Measurements from ENCODE around the gene PRSS2. TPM values are rescaled to one million over a fixed set of nuclear protein-coding genes. Genes with fewer than 3 reads are reported as not detected.

The PRSS2 gene
- total and polyA plus RNA-seq, 9 of the 15 experiments (the other 6 are each of a cell fraction or from before 2014, with no cell fraction given): 1.3 to 23.9 (median 3.8) TPM

- TF ChIP-seq TEAD4 (IDR thresholded peaks at IDR 0.05; ENCODE audit: low read length): peak; percentile 26
- no peak for TF ChIP-seq TEAD4 (CRISPR knock-in tag; IDR thresholded peaks at IDR 0.05; ENCODE audit: borderline replicate concordance)
- peak; percentile 99 to 100 for TF ChIP-seq RAD21 (CRISPR knock-in tag; conservative IDR thresholded peaks at IDR 0.05 in 1 of 2, IDR thresholded peaks at IDR 0.05 in 1 of 2)
- TF ChIP-seq ZBED1 (IDR thresholded peaks at IDR 0.05): no peak
- peak; percentile 84; the same call in 1 of the 2 replicates for TF ChIP-seq FOXK1 (CRISPR knock-in tag; IDR thresholded peaks at IDR 0.05; ENCODE audit: borderline replicate concordance)
- peak; percentile 52; the same call in 1 of the 2 replicates for TF ChIP-seq ZFP91 (CRISPR knock-in tag; IDR thresholded peaks at IDR 0.05)
- TF ChIP-seq TRIM28 (IDR thresholded peaks at IDR 0.05): peak; percentile 32; the same call in 1 of the 2 replicates
- peak; percentile 69; the same call in 1 of the 2 replicates for TF ChIP-seq HMG20A (CRISPR knock-in tag; conservative IDR thresholded peaks at IDR 0.05)
- peak; percentile 91 for TF ChIP-seq STAG1 (CRISPR knock-in tag; IDR thresholded peaks at IDR 0.05; ENCODE audit: borderline replicate concordance)
- TF ChIP-seq TFAP4 (CRISPR knock-in tag; IDR thresholded peaks at IDR 0.05; ENCODE audit: borderline replicate concordance): peak; percentile 70
- no peak for TF ChIP-seq ZNF77 (CRISPR knock-in tag; IDR thresholded peaks at IDR 0.05)
- TF ChIP-seq CBFA2T3 (IDR thresholded peaks at IDR 0.05): no peak
- TF ChIP-seq E2F6 (IDR thresholded peaks at IDR 0.05; ENCODE audit: borderline replicate concordance in 1 of 2, extremely low read depth in 1 of 2, insufficient read depth in 1 of 2, insufficient read length in 1 of 2, low read depth in 1 of 2, low read length in 1 of 2, poor library complexity in 1 of 2, severe bottlenecking in 1 of 2): peak in 1 of 2 experiments; percentile 56
- no peak for TF ChIP-seq AFF4 (CRISPR knock-in tag; IDR thresholded peaks at IDR 0.05)
- TF ChIP-seq ZNF764 (CRISPR knock-in tag; IDR thresholded peaks at IDR 0.05; ENCODE audit: low read depth): no peak
- TF ChIP-seq SETDB1 (IDR thresholded peaks at IDR 0.05; ENCODE audit: low read length): no peak
- TF ChIP-seq ZNF232 (CRISPR knock-in tag; IDR thresholded peaks at IDR 0.05): no peak
- TF ChIP-seq MYNN (IDR thresholded peaks at IDR 0.05): peak; percentile 78
- TF ChIP-seq MYNN (CRISPR knock-in tag; IDR thresholded peaks at IDR 0.05): no peak
These were observed 12.4 kb downstream of the PRSS2 start (continued) for GRCh38 chr7:142782922-142783900.

All from K562 (cell line).